ENCODE data around the gene PCBD2. TPM values are rescaled to one million over a fixed set of nuclear protein-coding genes. Genes with fewer than 3 reads are reported as not detected.

The PCBD2 gene
- total and polyA plus RNA-seq, 4 donors, result 5.9 to 12.8 (median 10.3) TPM

- Histone ChIP-seq H3K4me3 (ENCODE audit: low read depth in 1 of 3, low read length in 3 of 3) (no peak overlapping the region), H3K9me3 (ENCODE audit: control insufficient read depth in 4 of 4, low read length in 3 of 4) (no peaks in the 10 kb centered on the region), H3K4me1 (ENCODE audit: control insufficient read depth in 4 of 4, insufficient read depth in 4 of 4, low read length in 3 of 4) (peaks cover 0 to 10% (median 5%) of the 10 kb centered on the region in 4 donors), H3K9ac (ENCODE audit: low read depth in 1 of 2, low read length in 2 of 2) (no peak overlapping the region), H3K27ac (ENCODE audit: low read depth in 1 of 2, low read length in 2 of 2) (no peak overlapping the region), H3K36me3 (ENCODE audit: control insufficient read depth in 4 of 4, insufficient read depth in 3 of 4, low read depth in 1 of 4, low read length in 3 of 4) (peaks cover 0 to 14% (median 7%) of the 10 kb centered on the region in 4 donors), H3K27me3 (ENCODE audit: control insufficient read depth in 4 of 4, insufficient read depth in 4 of 4, low read length in 3 of 4) (no peaks in the 10 kb centered on the region)
- no peak for DNase-seq (ENCODE audit: low spot score)
- TF ChIP-seq, protein P1, sequence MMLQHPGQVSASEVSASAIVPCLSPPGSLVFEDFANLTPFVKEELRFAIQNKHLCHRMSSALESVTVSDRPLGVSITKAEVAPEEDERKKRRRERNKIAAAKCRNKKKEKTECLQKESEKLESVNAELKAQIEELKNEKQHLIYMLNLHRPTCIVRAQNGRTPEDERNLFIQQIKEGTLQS (IDR thresholded peaks at IDR 0.05), result no peak
- WGBS, result 97% methylated on average over 9 of the region's 9 CpGs
Observed at GRCh38 chr5:134920848-134921575, 16.1 kb downstream of the PCBD2 start.

DNA sequence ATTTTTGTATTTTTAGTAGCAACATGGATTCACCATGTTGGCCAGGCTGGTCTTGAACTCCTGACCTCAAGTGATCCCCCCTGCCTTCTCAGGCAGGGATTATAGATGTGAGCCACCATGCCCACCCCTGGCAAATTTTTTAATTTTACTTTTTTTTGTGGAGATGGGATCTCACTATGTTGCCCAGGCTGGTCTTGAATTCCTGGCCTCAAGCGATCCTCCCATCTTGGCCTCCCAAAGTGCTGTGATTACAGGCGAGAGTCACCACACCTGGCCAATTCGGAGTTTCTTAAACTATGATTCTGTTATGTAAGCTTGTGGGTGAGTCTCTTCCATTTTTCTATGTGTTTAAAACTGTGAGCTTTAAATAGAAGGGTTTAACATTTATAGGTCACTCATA lies 27.6 kb downstream of the PCBD2 start:
- DNase-seq (ENCODE audit: low spot score), result no peak
- no peak overlapping the region for H3K9ac ChIP-seq (ENCODE audit: low read depth in 1 of 2, low read length in 2 of 2)
- H3K4me1 ChIP-seq (ENCODE audit: control insufficient read depth in 4 of 4, insufficient read depth in 4 of 4, low read length in 3 of 4), result peaks cover 0 to 1% (median 0%) of the 10 kb centered on the region in 4 donors
- peaks cover 1 to 20% (median 14%) of the 10 kb centered on the region in 4 donors for H3K36me3 ChIP-seq (ENCODE audit: control insufficient read depth in 4 of 4, insufficient read depth in 3 of 4, low read depth in 1 of 4, low read length in 3 of 4)
- H3K4me3 ChIP-seq (ENCODE audit: low read depth in 1 of 3, low read length in 3 of 3), result no peak overlapping the region
- TF ChIP-seq, protein P2, sequence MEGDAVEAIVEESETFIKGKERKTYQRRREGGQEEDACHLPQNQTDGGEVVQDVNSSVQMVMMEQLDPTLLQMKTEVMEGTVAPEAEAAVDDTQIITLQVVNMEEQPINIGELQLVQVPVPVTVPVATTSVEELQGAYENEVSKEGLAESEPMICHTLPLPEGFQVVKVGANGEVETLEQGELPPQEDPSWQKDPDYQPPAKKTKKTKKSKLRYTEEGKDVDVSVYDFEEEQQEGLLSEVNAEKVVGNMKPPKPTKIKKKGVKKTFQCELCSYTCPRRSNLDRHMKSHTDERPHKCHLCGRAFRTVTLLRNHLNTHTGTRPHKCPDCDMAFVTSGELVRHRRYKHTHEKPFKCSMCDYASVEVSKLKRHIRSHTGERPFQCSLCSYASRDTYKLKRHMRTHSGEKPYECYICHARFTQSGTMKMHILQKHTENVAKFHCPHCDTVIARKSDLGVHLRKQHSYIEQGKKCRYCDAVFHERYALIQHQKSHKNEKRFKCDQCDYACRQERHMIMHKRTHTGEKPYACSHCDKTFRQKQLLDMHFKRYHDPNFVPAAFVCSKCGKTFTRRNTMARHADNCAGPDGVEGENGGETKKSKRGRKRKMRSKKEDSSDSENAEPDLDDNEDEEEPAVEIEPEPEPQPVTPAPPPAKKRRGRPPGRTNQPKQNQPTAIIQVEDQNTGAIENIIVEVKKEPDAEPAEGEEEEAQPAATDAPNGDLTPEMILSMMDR (IDR thresholded peaks at IDR 0.05; ENCODE audit: low read depth, low read length, missing input control), result no peak
- no peak for TF ChIP-seq ZBTB33 (IDR thresholded peaks at IDR 0.05)
- TF ChIP-seq EGR1 (IDR thresholded peaks at IDR 0.05; ENCODE audit: low read depth in 2 of 2), result no peak
- TF ChIP-seq JUND (IDR thresholded peaks at IDR 0.05), result no peak
- no peak for TF ChIP-seq RAD21 (IDR thresholded peaks at IDR 0.05)
- no peak for TF ChIP-seq YY1 (IDR thresholded peaks at IDR 0.05)
- TF ChIP-seq, protein P3, sequence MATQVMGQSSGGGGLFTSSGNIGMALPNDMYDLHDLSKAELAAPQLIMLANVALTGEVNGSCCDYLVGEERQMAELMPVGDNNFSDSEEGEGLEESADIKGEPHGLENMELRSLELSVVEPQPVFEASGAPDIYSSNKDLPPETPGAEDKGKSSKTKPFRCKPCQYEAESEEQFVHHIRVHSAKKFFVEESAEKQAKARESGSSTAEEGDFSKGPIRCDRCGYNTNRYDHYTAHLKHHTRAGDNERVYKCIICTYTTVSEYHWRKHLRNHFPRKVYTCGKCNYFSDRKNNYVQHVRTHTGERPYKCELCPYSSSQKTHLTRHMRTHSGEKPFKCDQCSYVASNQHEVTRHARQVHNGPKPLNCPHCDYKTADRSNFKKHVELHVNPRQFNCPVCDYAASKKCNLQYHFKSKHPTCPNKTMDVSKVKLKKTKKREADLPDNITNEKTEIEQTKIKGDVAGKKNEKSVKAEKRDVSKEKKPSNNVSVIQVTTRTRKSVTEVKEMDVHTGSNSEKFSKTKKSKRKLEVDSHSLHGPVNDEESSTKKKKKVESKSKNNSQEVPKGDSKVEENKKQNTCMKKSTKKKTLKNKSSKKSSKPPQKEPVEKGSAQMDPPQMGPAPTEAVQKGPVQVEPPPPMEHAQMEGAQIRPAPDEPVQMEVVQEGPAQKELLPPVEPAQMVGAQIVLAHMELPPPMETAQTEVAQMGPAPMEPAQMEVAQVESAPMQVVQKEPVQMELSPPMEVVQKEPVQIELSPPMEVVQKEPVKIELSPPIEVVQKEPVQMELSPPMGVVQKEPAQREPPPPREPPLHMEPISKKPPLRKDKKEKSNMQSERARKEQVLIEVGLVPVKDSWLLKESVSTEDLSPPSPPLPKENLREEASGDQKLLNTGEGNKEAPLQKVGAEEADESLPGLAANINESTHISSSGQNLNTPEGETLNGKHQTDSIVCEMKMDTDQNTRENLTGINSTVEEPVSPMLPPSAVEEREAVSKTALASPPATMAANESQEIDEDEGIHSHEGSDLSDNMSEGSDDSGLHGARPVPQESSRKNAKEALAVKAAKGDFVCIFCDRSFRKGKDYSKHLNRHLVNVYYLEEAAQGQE (IDR thresholded peaks at IDR 0.05), result no peak
- no peak for TF ChIP-seq MAX (IDR thresholded peaks at IDR 0.05)
- no peak for TF ChIP-seq RXRA (IDR thresholded peaks at IDR 0.05)
- TF ChIP-seq FOXA1 (IDR thresholded peaks at IDR 0.05), result no peak
- no peak for TF ChIP-seq SP1 (IDR thresholded peaks at IDR 0.05)
- TF ChIP-seq HNF4A (conservative IDR thresholded peaks at IDR 0.05), result no peak
- no peak for TF ChIP-seq TAF1 (conservative IDR thresholded peaks at IDR 0.05)
- TF ChIP-seq, protein P1 (IDR thresholded peaks at IDR 0.05), result no peak
- no peak for TF ChIP-seq GABPA (IDR thresholded peaks at IDR 0.05 in 1 of 2, conservative IDR thresholded peaks at IDR 0.05 in 1 of 2)
- no peak for TF ChIP-seq FOXA2 (IDR thresholded peaks at IDR 0.05)
- TF ChIP-seq HNF4G (IDR thresholded peaks at IDR 0.05), result no peak
- H3K9me3 ChIP-seq (ENCODE audit: control insufficient read depth in 4 of 4, low read length in 3 of 4), result no peaks in the 10 kb centered on the region
- H3K27me3 ChIP-seq (ENCODE audit: control insufficient read depth in 4 of 4, insufficient read depth in 4 of 4, low read length in 3 of 4), result no peaks in the 10 kb centered on the region
- over 99% methylated on average over 3 of the region's 3 CpGs for WGBS
- no peak overlapping the region for H3K27ac ChIP-seq (ENCODE audit: low read depth in 1 of 2, low read length in 2 of 2)

Measured in liver (tissue), 9 donors.